ENCODE measurements around the gene WLS. TPM values are rescaled to one million over a fixed set of nuclear protein-coding genes. Genes with fewer than 3 reads are reported as not detected.

The WLS gene
- total RNA-seq, 1 donor from 2014 or later: not detected

DNA sequence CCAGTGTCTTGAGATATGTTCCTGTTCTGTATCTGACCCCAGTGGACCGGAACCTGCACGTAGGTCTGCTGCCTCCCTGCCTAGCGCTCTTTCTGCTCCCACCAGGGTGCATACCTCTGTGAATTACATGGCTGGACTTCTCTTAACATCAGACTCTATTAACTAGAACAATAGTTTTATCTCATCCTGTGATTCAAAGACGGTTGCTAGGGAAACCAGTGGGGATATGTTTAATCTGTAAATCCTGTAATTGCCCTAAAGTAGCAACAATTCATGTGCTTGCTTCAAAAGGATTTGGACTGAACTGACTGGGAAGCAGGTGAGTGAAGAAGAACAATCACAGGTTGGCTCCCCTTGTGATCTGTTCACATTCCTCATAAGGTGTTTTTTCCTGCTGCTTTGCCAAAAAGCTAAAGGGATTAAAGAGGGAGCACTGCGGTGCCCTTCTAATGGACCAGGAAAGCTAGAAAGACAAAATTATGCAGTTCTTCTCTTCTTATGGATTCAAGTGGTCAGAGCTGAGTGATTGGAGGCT is 129.2 kb downstream of the WLS start:
- H3K27me3 Mint-ChIP-seq (ENCODE audit: low read depth): peaks cover 3% of the 10 kb centered on the region
- no peak overlapping the region for H3K27ac Mint-ChIP-seq
- no peak for DNase-seq (ENCODE audit: low spot score)
- no peaks in the 10 kb centered on the region for H3K9me3 Mint-ChIP-seq
- H3K4me3 Mint-ChIP-seq (ENCODE audit: low read depth): no peak overlapping the region
- no peaks in the 10 kb centered on the region for H3K4me1 Mint-ChIP-seq (ENCODE audit: low read depth)
- intact Hi-C loops (cut with micrococcal nuclease): no loop called here
- no peaks in the 10 kb centered on the region for H3K36me3 Mint-ChIP-seq (ENCODE audit: low read depth)

DNA sequence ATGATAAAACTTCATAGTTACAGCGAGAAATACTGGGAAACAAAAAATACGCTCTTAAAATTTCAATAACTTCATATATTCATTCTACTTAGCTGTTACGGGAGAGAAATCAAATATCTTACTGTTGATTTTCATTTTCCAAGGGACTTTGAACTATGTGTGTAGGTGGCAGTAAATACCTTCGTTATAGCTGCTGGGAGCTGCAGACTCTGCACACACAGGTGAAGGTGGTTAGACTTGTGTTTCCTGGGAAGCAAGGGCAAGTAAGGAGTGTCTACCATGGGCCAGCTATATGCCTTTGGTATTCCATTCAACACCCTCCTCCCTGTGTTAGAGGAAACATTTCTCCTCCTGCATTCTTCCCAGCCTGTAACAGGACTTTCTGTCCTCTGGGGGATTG is 130.5 kb downstream of the WLS start:
- Mint-ChIP-seq H3K36me3 (ENCODE audit: low read depth) (no peaks in the 10 kb centered on the region), H3K27me3 (ENCODE audit: low read depth) (peaks cover 2% of the 10 kb centered on the region), H3K4me3 (ENCODE audit: low read depth) (no peak overlapping the region), H3K4me1 (ENCODE audit: low read depth) (no peaks in the 10 kb centered on the region), H3K9me3 (no peaks in the 10 kb centered on the region), H3K27ac (no peak overlapping the region)
- DNase-seq (ENCODE audit: low spot score): no peak
- intact Hi-C loops (cut with micrococcal nuclease): no loop called here

DNA sequence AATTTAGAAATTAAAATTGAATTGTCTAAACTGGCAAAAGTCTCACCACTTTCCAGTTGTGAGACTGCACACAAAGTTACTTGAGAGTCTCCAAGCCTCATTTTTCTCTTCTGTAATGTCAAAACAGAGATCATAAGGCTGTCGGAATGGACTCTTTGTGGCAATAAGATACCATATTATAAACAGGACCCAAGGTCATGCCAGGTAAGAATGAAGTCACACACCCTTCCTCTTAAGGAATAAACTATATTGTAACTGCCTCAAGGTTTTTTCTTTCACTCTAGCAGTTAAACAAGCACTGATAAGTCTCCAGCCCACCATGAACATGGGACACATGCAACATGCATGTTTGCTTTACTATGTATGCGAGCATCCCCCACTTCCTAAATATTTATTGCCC is 131.8 kb downstream of the WLS start:
- intact Hi-C loops (cut with micrococcal nuclease): no loop called here
- Mint-ChIP-seq H3K4me3 (ENCODE audit: low read depth) (no peak overlapping the region), H3K4me1 (ENCODE audit: low read depth) (no peaks in the 10 kb centered on the region), H3K9me3 (no peaks in the 10 kb centered on the region), H3K27me3 (ENCODE audit: low read depth) (peaks cover 2% of the 10 kb centered on the region), H3K27ac (no peak overlapping the region), H3K36me3 (ENCODE audit: low read depth) (no peaks in the 10 kb centered on the region)
- no peak for DNase-seq (ENCODE audit: low spot score)

DNA sequence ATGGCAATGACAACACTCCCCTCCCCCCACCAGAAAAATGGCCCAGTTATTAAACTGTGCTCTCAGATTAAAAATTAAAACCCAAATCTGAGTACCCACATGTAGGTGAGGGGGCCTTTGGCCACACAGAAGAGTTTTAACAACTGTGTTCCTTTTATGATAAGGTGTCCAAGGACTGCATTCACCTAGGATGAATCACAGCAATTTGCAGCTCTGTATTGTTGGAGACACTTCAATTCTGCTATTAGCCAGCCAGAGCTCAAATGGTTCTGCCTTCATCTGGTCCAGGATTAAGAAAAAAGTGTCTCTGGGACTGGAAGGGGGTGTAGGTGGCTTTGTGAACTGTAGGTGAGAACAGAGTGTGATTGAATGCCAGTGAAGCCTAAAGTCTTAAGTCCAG is 138.6 kb downstream of the WLS start:
- no peaks in the 10 kb centered on the region for H3K27me3 Mint-ChIP-seq (ENCODE audit: low read depth)
- intact Hi-C loops (cut with micrococcal nuclease): no loop called here
- DNase-seq (ENCODE audit: low spot score): no peak
- no peak overlapping the region for H3K4me3 Mint-ChIP-seq (ENCODE audit: low read depth)
- no peaks in the 10 kb centered on the region for H3K36me3 Mint-ChIP-seq (ENCODE audit: low read depth)
- H3K4me1 Mint-ChIP-seq (ENCODE audit: low read depth): no peaks in the 10 kb centered on the region
- H3K9me3 Mint-ChIP-seq: no peaks in the 10 kb centered on the region
- no peak overlapping the region for H3K27ac Mint-ChIP-seq

DNA sequence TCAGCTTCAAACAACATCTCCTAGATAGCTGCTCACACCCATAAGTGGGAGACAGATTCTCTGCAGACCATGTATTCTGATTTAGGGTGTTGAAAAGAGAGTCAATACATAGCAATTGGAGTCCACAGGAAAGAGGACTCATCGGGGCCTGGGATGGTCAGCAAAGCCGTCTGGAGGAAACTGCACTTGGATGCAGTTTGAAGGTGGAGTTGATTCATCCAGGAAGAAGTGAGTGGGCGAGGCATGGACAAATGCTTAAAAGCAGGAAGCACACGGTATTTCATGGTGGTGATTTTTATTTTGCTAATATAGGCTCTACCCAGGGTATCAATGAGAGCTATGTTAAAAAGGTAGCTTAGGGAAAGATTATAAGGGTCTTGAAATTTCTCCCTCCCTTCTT is 145.1 kb downstream of the WLS start:
- no peaks in the 10 kb centered on the region for H3K4me1 Mint-ChIP-seq (ENCODE audit: low read depth)
- no peaks in the 10 kb centered on the region for H3K36me3 Mint-ChIP-seq (ENCODE audit: low read depth)

DNA sequence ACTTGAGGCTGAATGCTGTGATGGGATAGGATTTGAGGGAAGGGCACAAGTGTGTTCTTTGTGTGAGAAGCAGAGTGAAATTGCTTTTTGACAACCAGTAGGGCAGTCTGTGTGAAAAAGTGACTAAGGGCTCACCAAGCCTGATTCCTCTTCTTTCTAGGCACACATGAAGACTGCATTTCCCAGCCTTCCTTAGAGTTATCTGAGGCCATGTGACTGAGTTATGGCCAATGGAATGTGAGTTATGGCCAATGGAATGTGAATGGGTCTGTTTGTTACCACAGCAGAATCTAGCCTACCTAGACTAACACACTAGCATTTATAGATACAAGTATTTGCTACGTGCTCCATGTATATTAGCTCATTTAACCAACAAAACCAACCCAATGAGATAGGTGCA is 146.6 kb downstream of the WLS start:
- no peak overlapping the region for H3K4me3 Mint-ChIP-seq (ENCODE audit: low read depth)
- intact Hi-C loops (cut with micrococcal nuclease): no loop called here
- no peaks in the 10 kb centered on the region for H3K4me1 Mint-ChIP-seq (ENCODE audit: low read depth)
- no peaks in the 10 kb centered on the region for H3K36me3 Mint-ChIP-seq (ENCODE audit: low read depth)
- DNase-seq (ENCODE audit: low spot score): no peak
- H3K27me3 Mint-ChIP-seq (ENCODE audit: low read depth): no peaks in the 10 kb centered on the region
- no peak overlapping the region for H3K27ac Mint-ChIP-seq
- no peaks in the 10 kb centered on the region for H3K9me3 Mint-ChIP-seq

More for the DNA sequence above, 145.1 kb downstream of the WLS start:
- Mint-ChIP-seq H3K4me3 (ENCODE audit: low read depth) (no peak overlapping the region), H3K27me3 (ENCODE audit: low read depth) (no peaks in the 10 kb centered on the region), H3K27ac (no peak overlapping the region), H3K9me3 (no peaks in the 10 kb centered on the region)
- DNase-seq (ENCODE audit: low spot score): no peak
- intact Hi-C loops (cut with micrococcal nuclease): no loop called here

DNA sequence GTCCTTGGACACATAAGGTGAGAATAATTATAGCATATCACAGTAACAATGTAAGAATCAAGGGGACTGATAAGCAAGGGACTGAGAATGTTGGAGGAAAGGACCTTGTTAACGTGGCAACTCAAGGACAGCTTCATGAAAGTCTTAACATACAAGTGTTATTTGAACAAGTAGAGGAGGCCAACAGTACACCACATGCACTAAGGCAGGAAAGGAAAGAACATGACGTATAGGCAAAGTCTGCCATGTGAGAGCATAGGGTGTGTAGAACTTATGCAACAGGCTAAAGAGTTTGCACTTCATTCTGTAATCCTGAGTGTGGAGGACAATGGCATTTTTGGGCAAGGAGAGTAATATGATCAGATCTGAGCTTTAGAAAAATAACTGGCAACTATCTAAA is 148.6 kb downstream of the WLS start:
- intact Hi-C loops (cut with micrococcal nuclease): no loop called here
- no peaks in the 10 kb centered on the region for H3K36me3 Mint-ChIP-seq (ENCODE audit: low read depth)
- no peaks in the 10 kb centered on the region for H3K27me3 Mint-ChIP-seq (ENCODE audit: low read depth)
- no peaks in the 10 kb centered on the region for H3K9me3 Mint-ChIP-seq
- H3K27ac Mint-ChIP-seq: no peak overlapping the region
- no peak for DNase-seq (ENCODE audit: low spot score)
- H3K4me1 Mint-ChIP-seq (ENCODE audit: low read depth): no peaks in the 10 kb centered on the region
- H3K4me3 Mint-ChIP-seq (ENCODE audit: low read depth): no peak overlapping the region

DNA sequence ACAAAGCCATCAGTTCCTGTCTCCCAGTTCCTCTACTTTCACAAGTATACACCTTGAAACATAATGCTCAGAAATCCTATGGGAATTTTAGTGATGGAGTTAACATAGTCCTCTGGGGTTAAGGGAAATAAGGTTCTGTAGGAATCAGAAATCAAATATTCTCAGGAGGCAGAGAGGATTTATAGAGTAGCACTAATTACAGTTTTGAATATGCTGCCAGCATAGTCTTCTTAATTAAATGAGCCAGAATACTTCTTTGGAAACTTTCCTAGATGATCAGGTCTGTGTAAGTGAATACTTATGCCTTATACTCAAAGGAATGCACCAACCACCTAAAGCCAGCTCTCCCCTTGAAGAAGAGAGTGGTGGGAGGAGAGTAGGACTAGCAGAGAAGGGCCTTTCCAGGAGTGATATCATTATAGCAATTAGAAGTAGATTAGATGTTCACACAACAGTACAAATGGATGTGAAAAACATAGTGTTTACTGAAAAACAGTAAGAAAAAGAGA is 150.5 kb downstream of the WLS start:
- intact Hi-C loops (cut with micrococcal nuclease): no loop called here
- no peaks in the 10 kb centered on the region for H3K36me3 Mint-ChIP-seq (ENCODE audit: low read depth)
- no peaks in the 10 kb centered on the region for H3K27me3 Mint-ChIP-seq (ENCODE audit: low read depth)

DNA sequence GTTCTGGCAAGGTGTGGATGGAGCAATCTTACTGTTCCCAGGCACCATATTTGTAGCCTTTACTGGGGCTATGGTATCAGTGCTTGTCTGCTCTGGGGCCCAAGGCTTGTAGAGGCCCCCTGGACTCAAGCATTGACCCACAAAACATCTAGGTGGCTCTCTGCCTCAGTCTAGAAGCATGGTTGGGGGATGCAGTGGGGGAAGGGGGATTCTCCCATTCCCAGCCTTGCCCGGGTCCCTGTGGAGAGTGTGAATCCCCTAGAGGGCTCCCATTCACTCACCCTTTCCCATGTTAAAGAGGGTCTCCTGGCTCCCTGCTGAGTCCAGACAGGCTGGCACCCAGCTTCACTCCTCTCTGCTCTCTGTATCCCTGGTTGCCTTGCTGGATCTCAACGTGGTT is 153.7 kb downstream of the WLS start:
- H3K9me3 Mint-ChIP-seq: no peaks in the 10 kb centered on the region
- no peak overlapping the region for H3K27ac Mint-ChIP-seq
- intact Hi-C loops (cut with micrococcal nuclease): no loop called here
- DNase-seq (ENCODE audit: low spot score): no peak
- no peaks in the 10 kb centered on the region for H3K36me3 Mint-ChIP-seq (ENCODE audit: low read depth)
- H3K4me3 Mint-ChIP-seq (ENCODE audit: low read depth): no peak overlapping the region
- H3K4me1 Mint-ChIP-seq (ENCODE audit: low read depth): no peaks in the 10 kb centered on the region
- no peaks in the 10 kb centered on the region for H3K27me3 Mint-ChIP-seq (ENCODE audit: low read depth)

More for the DNA sequence above, 150.5 kb downstream of the WLS start:
- no peak for DNase-seq (ENCODE audit: low spot score)
- no peaks in the 10 kb centered on the region for H3K9me3 Mint-ChIP-seq
- H3K4me1 Mint-ChIP-seq (ENCODE audit: low read depth): no peaks in the 10 kb centered on the region
- no peak overlapping the region for H3K27ac Mint-ChIP-seq
- H3K4me3 Mint-ChIP-seq (ENCODE audit: low read depth): no peak overlapping the region

Other genes with a start within 250 kb of the WLS start
- 0.21 and 0.32 TPM in 2 replicates for gene DIRAS3, start 181.9 kb downstream of the WLS start, total RNA-seq
- not detected in 2 replicates for gene RPE65, start 217.4 kb upstream of the WLS start, total RNA-seq

All from activated T-helper 2 cell treated with anti-CD3 and anti-CD28 coated beads, Interferon-gamma antibody, Interleukin-2, Interleukin-4, amounts not matched to agents 10 μg/mL and 5 μg/mL and 100 μg/mL, durations not matched to agents 14 hours and 24 hours and 36 hours (primary cell).